ENCODE measurements around the gene SLC52A3. TPM values are rescaled to one million over a fixed set of nuclear protein-coding genes. Genes with fewer than 3 reads are reported as not detected.

The SLC52A3 gene
- total RNA-seq, 2 experiments from 2014 or later: not detected

DNA sequence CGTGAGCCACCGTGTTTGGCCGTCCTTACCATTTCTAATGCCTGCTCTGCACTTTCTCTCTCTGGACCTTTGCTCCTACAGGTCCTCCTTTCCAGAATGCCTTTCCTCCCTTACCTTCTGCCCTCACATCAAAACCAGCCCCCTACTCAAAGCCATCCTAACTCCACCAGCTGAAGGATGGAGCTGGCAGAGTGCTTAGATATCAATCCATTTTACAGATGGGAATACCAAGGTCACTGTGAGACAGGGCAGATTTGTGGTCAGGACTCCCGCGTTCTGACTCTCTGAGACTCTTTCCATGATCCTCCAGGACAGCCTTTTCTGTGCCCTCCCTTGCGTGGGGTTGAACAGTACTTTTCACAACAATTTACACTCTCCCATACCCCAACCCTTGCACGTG is 51.0 kb downstream of the SLC52A3 start:
- CTCF ChIA-PET: no interaction called here

DNA sequence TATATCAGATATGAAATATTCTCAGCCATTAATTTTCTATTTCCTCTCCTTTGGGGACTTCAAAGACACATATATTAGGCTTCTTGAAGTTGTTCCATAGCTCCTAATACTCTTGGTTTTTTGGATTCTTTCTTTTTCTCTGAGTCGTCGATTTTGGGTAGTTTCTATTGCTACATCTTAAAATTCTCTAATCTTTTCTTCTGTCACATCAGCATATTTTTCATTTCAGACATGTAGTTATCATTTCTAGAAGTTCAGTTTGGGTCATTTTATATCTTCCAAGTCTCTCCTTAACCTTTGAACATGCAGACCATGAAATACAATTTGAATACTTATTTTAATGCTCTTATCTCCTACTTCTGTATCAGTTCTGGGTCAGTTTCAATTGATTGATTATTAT is 53.8 kb downstream of the SLC52A3 start:
- ChIA-PET CTCF (no interaction called here), POLR2A (no interaction called here)
- Mint-ChIP-seq H3K4me1 (no peaks in the 10 kb centered on the region), H3K9me3 (no peaks in the 10 kb centered on the region), H3K27me3 (peaks cover 21% of the 10 kb centered on the region), H3K27ac (no peak overlapping the region), H3K36me3 (ENCODE audit: low read depth) (no peaks in the 10 kb centered on the region), H3K4me3 (no peak overlapping the region)
- DNase-seq: no peak

More for the DNA sequence above, 51.0 kb downstream of the SLC52A3 start:
- POLR2A ChIA-PET: no interaction called here
- Mint-ChIP-seq H3K4me3 (no peak overlapping the region), H3K9me3 (no peaks in the 10 kb centered on the region), H3K36me3 (ENCODE audit: low read depth) (no peaks in the 10 kb centered on the region), H3K27me3 (peaks cover 12% of the 10 kb centered on the region), H3K4me1 (no peaks in the 10 kb centered on the region), H3K27ac (no peak overlapping the region)
- DNase-seq: no peak

DNA sequence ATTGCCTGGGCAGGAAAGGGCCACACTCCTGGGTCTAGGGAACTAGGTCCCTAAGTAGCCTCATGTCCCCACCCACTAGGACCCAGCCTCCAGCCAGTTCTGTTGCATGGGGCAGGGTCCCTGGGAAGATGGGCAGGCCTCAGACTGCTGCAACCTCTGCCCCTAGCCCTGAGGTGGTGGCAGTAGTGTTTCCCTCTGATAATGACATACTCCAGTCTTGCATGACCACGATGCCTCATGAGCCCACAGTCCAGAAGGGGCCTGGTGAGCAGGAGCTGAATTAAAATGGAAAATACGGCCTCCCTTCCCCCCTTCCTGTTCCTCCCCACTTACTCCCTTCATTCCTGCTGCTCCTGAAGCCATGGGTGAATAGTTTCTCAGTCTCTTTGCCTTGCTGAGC is 56.7 kb downstream of the SLC52A3 start:
- no peak for DNase-seq
- no peaks in the 10 kb centered on the region for H3K36me3 Mint-ChIP-seq (ENCODE audit: low read depth)
- POLR2A ChIA-PET: no interaction called here
- peaks cover 26% of the 10 kb centered on the region for H3K27me3 Mint-ChIP-seq
- no peak overlapping the region for H3K27ac Mint-ChIP-seq
- CTCF ChIA-PET: no interaction called here
- H3K4me1 Mint-ChIP-seq: no peaks in the 10 kb centered on the region
- peaks cover 3% of the 10 kb centered on the region for H3K9me3 Mint-ChIP-seq
- H3K4me3 Mint-ChIP-seq: no peak overlapping the region

DNA sequence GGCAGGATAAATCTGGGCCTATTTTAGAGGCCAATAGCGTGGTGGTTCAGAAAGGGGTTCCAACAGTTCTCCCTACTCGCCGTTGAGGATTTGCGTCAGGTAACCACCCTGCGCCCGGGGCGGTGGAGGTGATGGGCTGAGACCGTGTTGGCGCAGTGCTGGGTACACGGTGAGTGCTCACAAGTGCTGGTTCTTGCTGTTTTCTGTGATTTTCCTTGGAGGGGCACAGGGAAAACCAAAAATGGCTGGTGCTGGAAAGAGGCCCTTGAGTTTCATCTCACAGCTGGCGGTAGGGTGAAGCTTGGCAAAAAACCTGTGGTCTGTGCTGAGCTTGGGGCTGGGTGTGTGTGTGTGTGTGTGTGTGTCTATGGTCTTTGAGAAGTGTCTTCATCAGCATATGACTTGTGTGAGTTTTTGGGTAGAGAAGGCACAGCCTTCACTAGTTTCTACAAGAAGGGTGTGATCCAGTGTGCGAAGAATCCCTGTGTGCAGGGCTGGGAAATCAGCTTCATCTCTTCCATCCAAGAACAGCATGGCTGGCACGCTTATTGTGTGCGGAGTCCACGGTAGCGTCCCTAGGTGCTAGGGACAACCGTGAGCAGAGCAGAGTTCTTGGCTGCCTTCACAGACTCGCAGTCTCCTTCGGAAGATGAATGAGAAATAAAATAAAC is 57.4 kb downstream of the SLC52A3 start:
- H3K27me3 Mint-ChIP-seq: peaks cover 26% of the 10 kb centered on the region
- POLR2A ChIA-PET: no interaction called here
- no peak overlapping the region for H3K27ac Mint-ChIP-seq
- H3K4me3 Mint-ChIP-seq: no peak overlapping the region
- CTCF ChIA-PET: no interaction called here
- H3K9me3 Mint-ChIP-seq: peaks cover 3% of the 10 kb centered on the region
- no peaks in the 10 kb centered on the region for H3K4me1 Mint-ChIP-seq
- H3K36me3 Mint-ChIP-seq (ENCODE audit: low read depth): no peaks in the 10 kb centered on the region
- no peak for DNase-seq

Other genes starting within 250 kb of the SLC52A3 start
- 100 to 1,000 TPM; 101 to 111 TPM for gene CSNK2A1, start 224.7 kb downstream of the SLC52A3 start, total RNA-seq
- not detected for gene TCF15, start 158.2 kb downstream of the SLC52A3 start, total RNA-seq
- gene SRXN1, start 115.3 kb downstream of the SLC52A3 start, total RNA-seq: 10 to 100 TPM; 16.9 to 17.1 TPM
- gene SCRT2, start 92.7 kb downstream of the SLC52A3 start, total RNA-seq: not detected
- gene FAM110A, start 65.2 kb upstream of the SLC52A3 start, total RNA-seq: 10 to 100 TPM; 34.7 to 35.9 TPM
- gene ANGPT4, start 147.8 kb upstream of the SLC52A3 start, total RNA-seq: not detected
- not detected for gene RSPO4, start 233.8 kb upstream of the SLC52A3 start, total RNA-seq

Data from activated CD4-positive, alpha-beta memory T cell treated with anti-CD3 and anti-CD28 coated beads, Interleukin-2, amount 10 ng/mL, durations not matched to agents 7 days and 5 days (primary cell).